Activated CD4-positive, alpha-beta T cell treated with anti-CD3 and anti-CD28 coated beads, Interleukin-2, amount 50 U/mL, for 1 hour (primary cell): Measurements from ENCODE around the gene HUS1.
"Not testable (repeated sequence)": the region's sequence is repeated elsewhere in the genome, so short reads cannot be mapped to it uniquely, and the experiment has no call there.

Experiments used
- DNase-seq: peaks from one replicate; pipeline ENCODE4 v3.0.0-alpha.2; 2020

The HUS1 gene

DNA sequence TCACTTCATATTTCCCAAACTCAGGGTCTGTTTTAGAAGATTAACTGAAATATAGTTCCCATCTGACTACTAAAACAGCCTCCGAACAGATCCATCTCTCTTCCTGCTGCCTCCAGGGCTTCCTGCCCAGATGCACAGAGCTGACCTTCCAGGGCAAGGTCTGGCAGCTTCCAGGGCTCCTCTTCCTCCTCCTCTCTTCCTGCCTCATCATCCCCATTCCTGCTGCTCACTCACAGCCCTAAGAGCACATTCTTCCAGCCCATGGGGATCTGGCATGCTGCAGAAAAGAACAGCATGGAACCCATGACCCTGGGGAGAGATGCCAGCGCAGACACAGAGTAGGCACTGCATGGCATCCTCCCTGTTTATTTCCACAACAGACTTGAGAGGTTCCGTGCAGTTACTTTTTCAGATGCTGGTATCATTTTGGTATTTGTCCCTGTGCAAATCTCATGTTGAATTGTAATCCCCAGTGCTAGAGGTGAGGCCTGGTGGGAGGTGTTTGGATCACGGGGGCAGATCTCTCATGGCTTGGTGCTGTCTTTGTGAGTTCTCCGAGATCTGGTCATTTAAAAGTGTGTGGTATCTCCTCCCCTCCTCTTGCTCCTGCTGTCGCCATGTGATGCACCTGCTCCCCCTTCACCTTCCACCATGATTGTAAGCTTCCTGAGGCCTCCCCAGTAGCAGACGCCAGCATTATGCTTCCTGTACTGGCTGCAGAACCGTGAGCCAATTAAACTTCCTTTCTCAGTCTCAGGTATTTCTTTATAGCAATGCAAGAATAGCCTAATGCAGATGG lies 35.5 kb downstream of the HUS1 start:
- no peak for DNase-seq

DNA sequence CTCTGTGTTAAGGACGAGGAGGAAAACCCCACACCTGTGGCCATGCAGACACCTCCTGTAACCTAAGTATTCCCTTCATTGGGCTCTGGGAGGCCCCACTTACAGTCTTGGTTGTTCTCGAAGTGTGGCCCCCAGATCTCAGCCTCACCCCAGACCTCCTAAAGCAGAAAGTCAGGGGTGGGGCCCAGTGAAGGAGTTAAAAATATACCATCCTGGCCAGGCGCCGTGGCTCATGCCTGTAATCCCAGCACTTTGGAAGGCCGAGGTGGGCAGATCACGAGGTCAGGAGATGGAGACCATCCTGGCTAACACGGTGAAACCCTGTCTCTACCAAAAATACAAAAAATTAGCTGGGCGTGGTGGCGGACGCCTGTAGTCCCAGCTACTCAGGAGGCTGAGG lies 36.8 kb downstream of the HUS1 start:
- not testable (repeated sequence) for DNase-seq

GRCh38 chr7:47942132-47942531 lies 37.3 kb downstream of the HUS1 start:
- DNase-seq = no peak

GRCh38 chr7:47941136-47941844 lies 38.1 kb downstream of the HUS1 start:
- DNase-seq = no peak

- no peak for DNase-seq
Observed at GRCh38 chr7:47940088-47941013, 39.1 kb downstream of the HUS1 start.

DNA sequence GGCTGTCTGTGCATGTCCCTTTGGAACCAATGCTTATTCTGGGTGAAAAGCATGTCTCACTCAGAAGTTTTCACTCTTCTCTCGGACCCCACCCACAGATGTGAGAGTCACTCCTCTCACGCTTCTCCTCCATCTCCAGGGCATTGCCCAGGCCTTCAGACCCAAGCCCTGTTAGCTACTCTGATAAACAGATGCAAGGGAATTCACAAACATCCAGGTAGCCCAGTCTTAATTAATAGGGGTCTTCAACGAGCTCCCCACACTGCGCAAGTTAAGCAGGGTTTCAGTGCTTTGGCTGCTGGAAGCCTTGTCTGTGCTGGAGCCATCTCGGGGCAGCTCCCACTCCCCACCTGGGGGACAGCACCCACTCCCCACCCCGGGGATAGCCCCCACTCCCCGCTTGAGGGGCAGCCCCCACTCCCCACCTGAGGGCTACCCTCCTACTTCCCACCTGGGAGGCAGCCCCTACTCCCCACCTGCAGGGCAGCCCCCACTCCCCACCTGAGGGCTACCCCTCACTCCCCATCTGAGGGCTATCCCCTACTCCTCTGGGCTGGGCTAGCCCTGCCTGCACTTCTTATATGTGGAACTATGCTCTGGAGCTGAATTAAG lies 39.9 kb downstream of the HUS1 start:
- no peak for DNase-seq

DNA sequence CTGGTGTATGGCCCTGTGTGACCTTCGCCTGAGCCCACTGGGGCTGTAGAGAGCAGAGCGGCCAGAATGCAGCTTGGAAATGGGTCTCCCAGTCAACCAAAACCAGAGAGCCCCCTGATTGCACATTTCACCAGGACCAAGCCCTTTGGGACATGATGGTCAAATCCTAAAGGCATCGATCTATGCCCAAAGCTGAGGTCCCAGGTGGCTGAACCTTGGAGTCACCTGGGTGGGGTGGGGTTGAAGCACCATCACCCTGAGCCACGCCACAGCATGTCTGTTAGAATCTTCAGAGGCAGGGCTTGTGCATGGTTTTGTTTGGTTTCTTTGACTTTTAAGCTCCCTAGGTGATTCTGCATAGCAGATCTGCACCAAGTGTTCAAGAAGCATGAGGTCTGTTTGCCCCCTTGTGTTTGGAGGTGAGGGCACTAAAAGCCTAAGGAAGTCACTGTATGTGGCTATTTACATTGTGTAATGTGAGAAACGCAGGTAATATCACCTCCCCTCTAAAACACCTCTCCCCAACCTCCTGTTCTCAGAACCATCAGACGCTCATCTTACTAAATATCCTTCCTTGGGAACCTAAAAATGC lies 40.7 kb downstream of the HUS1 start:
- no peak for DNase-seq

DNA sequence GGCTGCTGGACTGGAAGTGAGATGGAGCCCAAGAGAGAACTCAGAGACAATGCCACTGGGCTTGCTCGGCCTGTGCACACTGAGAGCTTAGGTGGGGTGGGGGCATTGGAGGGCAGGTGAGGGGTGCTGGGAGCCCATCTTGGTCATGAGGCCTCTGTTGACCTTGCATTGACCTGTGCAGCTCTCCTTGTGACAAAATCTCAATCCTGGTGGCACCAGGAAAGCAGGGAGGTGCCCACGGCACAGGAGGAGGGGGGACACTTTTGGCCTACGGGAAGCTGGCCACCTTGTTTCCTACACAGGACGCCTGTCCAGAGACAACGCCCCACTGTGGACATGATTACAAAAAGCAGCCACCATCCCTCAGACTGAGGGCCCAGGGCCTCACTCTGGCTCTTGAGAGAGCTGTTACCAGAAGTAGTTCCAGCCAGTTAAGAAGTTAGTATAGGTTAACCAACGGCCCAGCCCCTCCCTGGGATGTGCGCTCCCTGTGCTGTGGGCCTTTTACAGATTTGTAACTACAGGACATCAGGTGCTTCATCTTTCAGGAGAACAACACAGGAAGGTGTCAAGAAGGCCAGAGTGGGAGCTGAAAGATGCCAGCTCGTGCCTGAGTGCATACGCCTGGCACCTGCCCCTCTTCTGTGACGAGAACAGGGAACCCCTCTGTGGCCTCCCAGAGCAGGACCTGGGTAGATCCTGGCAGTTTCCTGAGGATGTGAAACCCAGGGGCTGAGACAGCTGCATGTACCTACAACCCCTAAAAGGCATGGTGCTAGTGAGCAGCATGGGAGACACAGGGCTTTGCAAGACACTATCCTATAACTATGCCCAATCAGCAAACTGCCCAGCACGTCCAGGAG lies 41.5 kb downstream of the HUS1 start:
- no peak for DNase-seq

DNA sequence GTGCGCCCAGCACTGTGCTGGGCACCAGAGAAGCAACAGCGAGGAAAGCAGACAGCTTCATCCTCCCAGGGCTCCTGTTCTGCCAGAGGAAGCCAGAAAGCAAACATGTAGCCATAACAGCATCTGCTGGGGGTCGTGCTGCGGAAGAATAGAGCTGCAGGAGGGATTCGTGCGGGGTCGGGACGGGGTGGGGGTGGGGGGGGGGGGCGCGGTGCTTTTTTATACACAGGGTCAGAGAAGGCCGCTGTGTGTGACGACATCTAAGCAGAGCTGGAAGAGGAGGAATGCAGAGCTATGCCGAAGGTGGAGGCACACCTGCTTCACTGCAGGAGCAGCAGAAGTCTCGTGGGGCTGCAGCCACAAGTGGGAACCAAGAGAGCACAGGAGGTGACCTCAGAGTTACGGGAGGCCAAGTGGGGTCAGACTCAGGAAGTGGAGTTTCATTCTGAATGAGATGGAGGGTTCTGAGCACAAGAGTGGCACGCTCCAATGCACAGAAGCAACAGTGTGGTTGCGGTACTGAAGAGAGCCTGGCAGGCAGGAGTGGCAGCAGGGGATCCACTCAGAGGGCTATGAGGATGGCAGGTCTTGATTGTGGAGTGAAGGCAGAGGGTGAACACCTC lies 42.2 kb downstream of the HUS1 start:
- no peak for DNase-seq

- DNase-seq = no peak
Observed at GRCh38 chr7:47936323-47936722, 43.1 kb downstream of the HUS1 start.

DNA sequence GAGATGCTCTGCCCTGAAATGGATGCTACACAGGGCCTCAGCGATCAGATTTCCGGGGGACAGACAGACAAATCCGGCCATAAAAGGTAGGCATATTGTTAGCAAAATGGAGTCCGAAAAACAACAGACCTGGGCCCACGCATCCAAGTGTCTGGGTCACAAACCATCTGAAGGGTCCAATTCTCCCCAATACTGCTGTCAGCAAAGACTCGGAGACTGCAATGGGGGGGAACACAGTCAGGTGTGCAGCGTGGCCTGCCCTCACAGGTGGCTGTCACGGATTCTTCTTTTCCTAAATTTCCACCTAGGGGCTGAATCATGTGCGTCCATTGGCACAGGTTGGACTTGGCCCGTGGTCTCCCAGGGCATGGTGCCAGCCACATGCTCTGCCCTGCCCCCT lies 44.1 kb downstream of the HUS1 start:
- no peak for DNase-seq

DNA sequence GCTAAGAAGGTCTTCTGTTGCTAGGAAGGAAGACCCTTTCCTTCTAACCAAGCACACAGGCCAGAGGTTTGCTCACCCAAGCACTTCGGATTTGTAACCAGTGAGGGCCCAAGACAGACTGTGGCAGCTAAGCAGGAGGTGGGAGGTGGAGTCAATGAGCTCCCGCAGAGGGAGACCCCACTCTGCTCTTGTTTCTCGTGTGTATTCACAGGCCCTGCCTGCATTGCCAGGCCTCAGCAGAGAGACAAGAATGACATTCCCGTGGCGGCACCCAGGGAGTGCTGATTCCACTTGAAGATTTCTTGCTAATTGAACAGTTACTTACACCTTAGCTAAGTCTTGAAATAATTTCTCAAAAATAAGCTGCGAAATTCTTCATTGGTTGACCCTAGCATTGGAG lies 44.6 kb downstream of the HUS1 start:
- no peak for DNase-seq

GRCh38 chr7:47933215-47933614 lies 46.2 kb downstream of the HUS1 start:
- no peak for DNase-seq

- no peak for DNase-seq
Observed at GRCh38 chr7:47932466-47933037, 46.9 kb downstream of the HUS1 start.

DNA sequence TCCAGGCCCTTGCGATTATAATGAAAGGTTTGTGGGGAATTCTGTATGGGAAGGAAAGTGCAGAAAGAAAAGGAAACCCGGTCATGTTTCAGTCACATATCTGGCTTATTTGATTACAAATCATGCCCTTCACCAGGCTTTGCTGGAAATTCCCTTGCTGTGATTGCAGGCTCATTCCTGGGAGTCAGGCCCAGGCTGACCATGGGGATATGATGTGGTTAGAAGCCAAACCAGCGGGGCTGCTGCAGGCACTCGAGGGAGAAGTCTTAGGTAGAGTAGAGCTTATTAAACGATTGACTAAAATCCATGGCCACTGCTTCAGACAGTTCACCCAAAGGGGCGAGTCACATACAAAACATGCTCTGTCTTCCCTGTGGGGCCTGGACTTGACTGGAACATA lies 47.4 kb downstream of the HUS1 start:
- no peak for DNase-seq

GRCh38 chr7:47931005-47932004 lies 48.1 kb downstream of the HUS1 start:
- DNase-seq = no peak

GRCh38 chr7:47924266-47924665 lies 55.1 kb downstream of the HUS1 start:
- DNase-seq = no peak

DNA sequence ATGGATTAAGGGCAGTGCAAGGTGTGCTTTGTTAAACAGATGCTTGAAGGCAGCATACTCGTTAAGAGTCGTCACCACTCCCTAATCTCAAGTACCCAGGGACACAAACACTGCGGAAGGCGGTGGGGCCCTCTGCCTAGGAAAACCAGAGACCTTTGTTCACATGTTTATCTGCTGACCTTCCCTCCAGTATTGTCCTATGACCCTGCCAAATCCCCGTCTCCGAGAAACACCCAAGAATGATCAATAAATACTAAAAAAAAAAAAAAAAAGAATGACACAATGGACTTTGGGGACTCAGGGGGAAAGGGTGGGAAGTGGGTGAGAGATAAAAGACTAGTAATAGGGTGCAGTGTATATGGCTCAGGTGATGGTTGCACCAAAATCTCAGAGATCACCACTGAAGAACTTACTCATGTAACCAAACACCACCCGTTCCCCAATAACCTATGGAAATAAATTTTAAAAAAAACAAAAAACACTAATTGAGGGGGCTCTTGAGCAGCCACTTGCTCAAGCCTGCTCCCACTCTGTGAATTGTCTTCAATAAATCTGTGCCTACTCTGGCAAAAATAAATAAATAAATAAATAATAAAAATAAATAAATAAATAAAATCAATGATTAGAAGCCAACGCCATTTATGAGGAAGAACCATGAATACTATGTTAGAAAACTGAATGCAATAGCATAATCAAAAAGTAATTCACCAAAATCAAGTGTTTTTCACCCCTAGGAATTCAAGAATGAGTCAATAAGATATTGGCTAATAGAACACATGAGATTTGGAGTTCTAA lies 56.1 kb downstream of the HUS1 start:
- DNase-seq = not testable (repeated sequence)
